RWPE2 (cell line): ENCODE measurements around the gene TPSB2.
A peak's percentile ranks its signal among the peaks of the same experiment; 100 is the strongest.

ENCODE experiments used
- ATAC-seq: fragments of 200-7000 bp; cut with Tn5 transposase; 3 replicates; pipeline ENCODE4 v1.9.1; 2021; ENCODE audit warnings: low read depth
- DNase-seq: peaks from one replicate; pipeline ENCODE4 v3.0.0-alpha.2; 2020; ENCODE audit warnings: low spot score
- H3K27ac ChIP-seq: fragments of 450-650 bp; 2 replicates; pipeline ENCODE4 v1.5.1; 2017; ENCODE audit warnings: mild to moderate bottlenecking; ENCODE audit not compliant: poor library complexity, severe bottlenecking
- H3K27me3 ChIP-seq: fragments of 250-450 bp; sonication (Bioruptor Pico); 2 replicates; pipeline ENCODE4 v1.5.1; 2021; ENCODE audit warnings: mild to moderate bottlenecking, moderate library complexity; ENCODE audit not compliant: insufficient read depth, poor library complexity, severe bottlenecking
- H3K36me3 ChIP-seq: fragments of 250-450 bp; sonication (Bioruptor Pico); 2 replicates; pipeline ENCODE4 v1.5.1; 2020; ENCODE audit warnings: low read depth, mild to moderate bottlenecking, moderate library complexity
- H3K4me1 ChIP-seq: fragments of 250-450 bp; sonication (Bioruptor Pico); 2 replicates; pipeline ENCODE4 v1.5.1; 2021; ENCODE audit warnings: mild to moderate bottlenecking, moderate library complexity; ENCODE audit not compliant: insufficient read depth, poor library complexity, severe bottlenecking
- H3K4me3 ChIP-seq: fragments of 250-450 bp; sonication (Bioruptor Pico); 2 replicates; pipeline ENCODE4 v1.5.1; 2021; ENCODE audit warnings: mild to moderate bottlenecking, moderate library complexity; ENCODE audit not compliant: severe bottlenecking
- H3K9me3 ChIP-seq: fragments of 250-450 bp; sonication (Bioruptor Pico); 2 replicates; pipeline ENCODE4 v1.5.1; 2021; ENCODE audit warnings: mild to moderate bottlenecking, moderate library complexity; ENCODE audit not compliant: severe bottlenecking
- CTCF ChIP-seq: fragments of 450-650 bp; IDR thresholded peaks from one replicate; pipeline ENCODE4 v1.5.1; 2017; ENCODE audit warnings: mild to moderate bottlenecking, moderate library complexity; ENCODE audit not compliant: poor library complexity, severe bottlenecking

TPSB2 gene

GRCh38 chr16:1195393-1195666, 34.7 kb downstream of the TPSB2 start:
- TF ChIP-seq CTCF = no peak
- H3K4me1 ChIP-seq = no peaks in the 10 kb centered on the region
- no peak overlapping the region for H3K4me3 ChIP-seq

GRCh38 chr16:1194665-1195392, 35.2 kb downstream of the TPSB2 start:
- no peak overlapping the region for H3K4me3 ChIP-seq
- no peaks in the 10 kb centered on the region for H3K27me3 ChIP-seq
- peak; percentile 78 for TF ChIP-seq CTCF
- H3K36me3 ChIP-seq = no peaks in the 10 kb centered on the region
- no peak overlapping the region for H3K27ac ChIP-seq
- ATAC-seq (no peak), DNase-seq (no peak)
- no peaks in the 10 kb centered on the region for H3K9me3 ChIP-seq
- no peaks in the 10 kb centered on the region for H3K4me1 ChIP-seq

More at GRCh38 chr16:1195393-1195666, 34.7 kb downstream of the TPSB2 start:
- Histone ChIP-seq H3K36me3 (no peaks in the 10 kb centered on the region), H3K27me3 (no peaks in the 10 kb centered on the region), H3K27ac (no peak overlapping the region), H3K9me3 (no peaks in the 10 kb centered on the region)
- no peak for ATAC-seq
- DNase-seq = no peak

- Histone ChIP-seq H3K27ac (no peak overlapping the region), H3K9me3 (no peaks in the 10 kb centered on the region), H3K4me3 (no peak overlapping the region), H3K4me1 (no peaks in the 10 kb centered on the region), H3K27me3 (no peaks in the 10 kb centered on the region), H3K36me3 (no peaks in the 10 kb centered on the region)
- ATAC-seq (no peak), DNase-seq (no peak)
- TF ChIP-seq CTCF = no peak
Measured at GRCh38 chr16:1193825-1194581, 36.0 kb downstream of the TPSB2 start.

GRCh38 chr16:1193143-1193824, 36.7 kb downstream of the TPSB2 start:
- no peaks in the 10 kb centered on the region for H3K4me1 ChIP-seq
- no peak overlapping the region for H3K4me3 ChIP-seq
- H3K36me3 ChIP-seq = no peaks in the 10 kb centered on the region
- H3K27me3 ChIP-seq = peaks cover 2% of the 10 kb centered on the region
- ATAC-seq = no peak
- DNase-seq = no peak
- no peaks in the 10 kb centered on the region for H3K9me3 ChIP-seq
- no peak overlapping the region for H3K27ac ChIP-seq
- no peak for TF ChIP-seq CTCF
